ENCODE data around the gene LCE6A.

The LCE6A gene

DNA sequence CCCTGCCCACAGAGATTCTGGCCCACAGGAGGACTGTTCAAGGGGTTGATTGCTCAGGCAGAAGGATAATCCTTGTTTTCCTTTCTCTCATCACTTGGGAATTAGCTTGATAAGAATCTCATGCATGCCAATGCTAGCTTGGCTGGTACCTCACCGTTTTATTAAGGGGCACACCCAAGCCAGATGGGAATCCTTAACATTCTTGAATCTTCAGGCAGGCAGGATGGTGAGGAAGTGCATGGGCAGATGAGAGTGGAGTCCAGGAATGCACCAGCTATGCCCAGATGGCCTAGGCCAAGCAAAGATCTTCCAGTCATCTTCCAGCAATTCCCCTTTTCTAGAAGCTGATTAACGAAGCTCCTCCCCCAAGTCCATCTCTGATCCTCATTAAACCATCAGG, 13.0 kb downstream of the LCE6A start:
- no peak overlapping the region for H3K9ac ChIP-seq (ENCODE audit: low read length)
- no peaks in the 10 kb centered on the region for H3K36me3 ChIP-seq (replicated peaks; ENCODE audit: low read depth, low read length)
- no peaks in the 10 kb centered on the region for H3K9me3 ChIP-seq (ENCODE audit: insufficient read depth, low read length)
- H3K79me2 ChIP-seq (ENCODE audit: low read length), result no peaks in the 10 kb centered on the region
- H3K4me3 ChIP-seq (ENCODE audit: low read length), result no peak overlapping the region
- H4K20me1 ChIP-seq (ENCODE audit: insufficient read depth, low read length), result no peaks in the 10 kb centered on the region
- H3K4me2 ChIP-seq (ENCODE audit: low read length), result no peak overlapping the region
- peaks cover 27% of the 10 kb centered on the region for H3K27me3 ChIP-seq (ENCODE audit: low read depth, low read length)
- H2AFZ ChIP-seq (ENCODE audit: low read depth, low read length), result no peak overlapping the region
- no peaks in the 10 kb centered on the region for H3K4me1 ChIP-seq (ENCODE audit: low read length)
- no peak overlapping the region for H3K27ac ChIP-seq (ENCODE audit: low read length)
- TF ChIP-seq, protein P1, sequence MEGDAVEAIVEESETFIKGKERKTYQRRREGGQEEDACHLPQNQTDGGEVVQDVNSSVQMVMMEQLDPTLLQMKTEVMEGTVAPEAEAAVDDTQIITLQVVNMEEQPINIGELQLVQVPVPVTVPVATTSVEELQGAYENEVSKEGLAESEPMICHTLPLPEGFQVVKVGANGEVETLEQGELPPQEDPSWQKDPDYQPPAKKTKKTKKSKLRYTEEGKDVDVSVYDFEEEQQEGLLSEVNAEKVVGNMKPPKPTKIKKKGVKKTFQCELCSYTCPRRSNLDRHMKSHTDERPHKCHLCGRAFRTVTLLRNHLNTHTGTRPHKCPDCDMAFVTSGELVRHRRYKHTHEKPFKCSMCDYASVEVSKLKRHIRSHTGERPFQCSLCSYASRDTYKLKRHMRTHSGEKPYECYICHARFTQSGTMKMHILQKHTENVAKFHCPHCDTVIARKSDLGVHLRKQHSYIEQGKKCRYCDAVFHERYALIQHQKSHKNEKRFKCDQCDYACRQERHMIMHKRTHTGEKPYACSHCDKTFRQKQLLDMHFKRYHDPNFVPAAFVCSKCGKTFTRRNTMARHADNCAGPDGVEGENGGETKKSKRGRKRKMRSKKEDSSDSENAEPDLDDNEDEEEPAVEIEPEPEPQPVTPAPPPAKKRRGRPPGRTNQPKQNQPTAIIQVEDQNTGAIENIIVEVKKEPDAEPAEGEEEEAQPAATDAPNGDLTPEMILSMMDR (IDR thresholded peaks at IDR 0.05; ENCODE audit: low read depth, low read length), result no peak

DNA sequence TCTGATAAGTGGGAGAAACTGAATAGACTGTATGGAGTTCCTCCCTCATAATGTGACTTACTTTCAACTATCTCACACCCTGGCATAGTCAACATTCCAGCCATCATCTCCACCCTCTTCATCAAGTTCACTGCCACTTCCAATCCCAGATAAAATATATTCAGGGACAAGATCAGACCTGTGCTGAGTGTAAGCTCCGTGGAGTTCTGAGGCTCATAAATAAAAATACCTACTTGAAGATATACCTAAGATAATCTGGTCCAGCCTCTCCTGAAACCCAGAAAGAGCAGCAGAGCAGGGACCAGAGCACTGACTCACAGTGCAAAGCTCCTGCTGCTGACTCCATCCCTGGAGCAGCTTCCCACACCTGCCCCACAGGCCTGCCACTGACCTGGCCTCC, 15.4 kb downstream of the LCE6A start:
- Histone ChIP-seq H2AFZ (ENCODE audit: low read depth, low read length) (no peak overlapping the region), H3K4me2 (ENCODE audit: low read length) (no peak overlapping the region), H3K27ac (ENCODE audit: low read length) (no peak overlapping the region), H3K9ac (ENCODE audit: low read length) (no peak overlapping the region), H3K27me3 (ENCODE audit: low read depth, low read length) (peaks cover 35% of the 10 kb centered on the region), H3K36me3 (replicated peaks; ENCODE audit: low read depth, low read length) (no peaks in the 10 kb centered on the region), H3K79me2 (ENCODE audit: low read length) (no peaks in the 10 kb centered on the region), H3K4me1 (ENCODE audit: low read length) (peaks cover 7% of the 10 kb centered on the region; the same call in 1 of the 2 replicates), H3K4me3 (ENCODE audit: low read length) (no peak overlapping the region), H4K20me1 (ENCODE audit: insufficient read depth, low read length) (no peaks in the 10 kb centered on the region), H3K9me3 (ENCODE audit: insufficient read depth, low read length) (no peaks in the 10 kb centered on the region)
- TF ChIP-seq, protein P1 (IDR thresholded peaks at IDR 0.05; ENCODE audit: low read depth, low read length), result no peak
- no peak for TF ChIP-seq EZH2phosphoT487 (IDR thresholded peaks at IDR 0.05; ENCODE audit: low read depth)

DNA sequence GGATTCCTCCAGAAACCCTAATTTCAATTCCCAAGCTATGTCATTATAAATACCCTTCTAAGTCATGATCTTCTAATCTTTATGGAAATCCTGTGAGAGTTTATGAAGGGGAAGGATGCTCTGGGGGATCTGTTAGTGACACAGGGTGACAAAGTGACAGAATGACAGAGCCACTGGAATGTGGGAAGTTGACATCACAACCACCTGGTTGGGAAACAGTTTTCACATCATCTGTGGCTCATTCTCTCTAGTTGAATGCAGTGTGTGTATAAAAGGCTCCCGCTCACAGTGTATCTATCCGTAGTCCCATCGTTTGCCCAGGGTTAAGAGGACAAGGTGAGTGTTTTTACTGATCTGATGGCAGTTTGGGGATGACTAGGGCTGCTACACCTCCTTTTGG, 17.0 kb downstream of the LCE6A start, which contains the start of gene LCE7A:
TSS of gene LCE7A (plus strand) at position 301 of the 400 bp plus-strand sequence. CDS start 702 bp downstream, outside the sequence.
- TF ChIP-seq, protein P1 (IDR thresholded peaks at IDR 0.05; ENCODE audit: low read depth, low read length), result no peak
- no peak for TF ChIP-seq EZH2phosphoT487 (IDR thresholded peaks at IDR 0.05; ENCODE audit: low read depth)
- Histone ChIP-seq H3K9me3 (ENCODE audit: insufficient read depth, low read length) (no peaks in the 10 kb centered on the region), H3K4me3 (ENCODE audit: low read length) (no peak within 1 kb of the TSS)

DNA sequence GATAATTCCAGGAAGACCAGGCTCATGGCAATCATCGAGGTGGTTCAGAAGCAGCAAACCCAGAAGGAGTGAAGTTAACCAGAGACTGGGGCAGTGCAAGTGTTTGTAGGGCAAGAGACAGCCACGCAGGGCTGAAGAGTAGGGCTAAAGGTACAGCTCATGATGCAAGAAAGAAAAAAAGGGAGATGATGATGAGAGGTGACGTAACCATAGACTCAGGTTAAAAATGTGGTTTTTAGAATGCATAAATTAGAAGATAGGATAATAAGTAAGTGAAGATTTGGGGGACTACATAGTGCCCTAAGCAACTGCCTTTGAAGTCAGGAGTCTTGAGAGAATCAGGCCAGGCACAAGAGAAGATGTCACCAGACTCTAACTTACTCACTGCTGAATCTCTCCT, 17.5 kb downstream of the LCE6A start:
- Histone ChIP-seq H3K9me3 (ENCODE audit: insufficient read depth, low read length) (no peaks in the 10 kb centered on the region), H3K36me3 (replicated peaks; ENCODE audit: low read depth, low read length) (no peaks in the 10 kb centered on the region), H4K20me1 (ENCODE audit: insufficient read depth, low read length) (no peaks in the 10 kb centered on the region), H3K79me2 (ENCODE audit: low read length) (no peaks in the 10 kb centered on the region), H3K4me3 (ENCODE audit: low read length) (no peak overlapping the region), H3K27me3 (ENCODE audit: low read depth, low read length) (peaks cover 38% of the 10 kb centered on the region), H3K4me1 (ENCODE audit: low read length) (peaks cover 7% of the 10 kb centered on the region; the same call in 1 of the 2 replicates), H2AFZ (ENCODE audit: low read depth, low read length) (no peak overlapping the region), H3K4me2 (ENCODE audit: low read length) (no peak overlapping the region), H3K9ac (ENCODE audit: low read length) (no peak overlapping the region), H3K27ac (ENCODE audit: low read length) (no peak overlapping the region)
- TF ChIP-seq, protein P1 (IDR thresholded peaks at IDR 0.05; ENCODE audit: low read depth, low read length), result no peak
- TF ChIP-seq EZH2phosphoT487 (IDR thresholded peaks at IDR 0.05; ENCODE audit: low read depth), result no peak

More for the DNA sequence above, 17.0 kb downstream of the LCE6A start, which contains the start of gene LCE7A:
- Histone ChIP-seq H3K4me1 (ENCODE audit: low read length) (peaks cover 7% of the 10 kb centered on the region; the same call in 1 of the 2 replicates), H3K9ac (ENCODE audit: low read length) (no peak within 1 kb of the TSS), H3K27ac (ENCODE audit: low read length) (no peak within 1 kb of the TSS), H4K20me1 (ENCODE audit: insufficient read depth, low read length) (no peaks in the 10 kb centered on the region), H3K27me3 (ENCODE audit: low read depth, low read length) (peaks cover 36% of the 10 kb centered on the region), H3K79me2 (ENCODE audit: low read length) (no peaks in the 10 kb centered on the region), H3K4me2 (ENCODE audit: low read length) (no peak within 1 kb of the TSS), H2AFZ (ENCODE audit: low read depth, low read length) (no peak within 1 kb of the TSS), H3K36me3 (replicated peaks; ENCODE audit: low read depth, low read length) (no peaks in the 10 kb centered on the region)
